Uterus (tissue), 4 donors: ENCODE data around the gene PLP2. TPM values are rescaled to one million over a fixed set of nuclear protein-coding genes. Genes with fewer than 3 reads are reported as not detected.

Experiments used
- DNase-seq, 2 donors: peaks; one replicate each; pipeline ENCODE4 v3.0.0-alpha.2; 2019 to 2020
- H3K27ac ChIP-seq, 2 donors: fragments of 200-600 bp; sonication (generic); 1 replicate in 1 of 2; 2 replicates in 1 of 2; pipeline ENCODE4 v1.5.1; 2016 to 2018
- H3K27me3 ChIP-seq, 2 donors: fragments of 200-600 bp; sonication (generic); one replicate each; pipeline ENCODE4 v1.5.1; 2018 to 2019; ENCODE audit warnings: control low read depth in 1 of 2
- H3K36me3 ChIP-seq, 2 donors: fragments of 200-600 bp; sonication (generic); one replicate each; pipeline ENCODE4 v1.5.1; 2019; ENCODE audit warnings: control low read depth in 1 of 2
- H3K4me1 ChIP-seq, 2 donors: fragments of 200-600 bp; sonication (generic); one replicate each; pipeline ENCODE4 v1.5.1; 2018 to 2019; ENCODE audit warnings: control low read depth in 1 of 2
- H3K4me3 ChIP-seq, 2 donors: fragments of 200-600 bp; sonication (generic); 1 replicate in 1 of 2; 2 replicates in 1 of 2; pipeline ENCODE4 v1.5.1; 2018 to 2019; ENCODE audit warnings: mild to moderate bottlenecking in 1 of 2
- H3K9me3 ChIP-seq, 2 donors: fragments of 200-600 bp; sonication (generic); one replicate each; pipeline ENCODE4 v1.5.1; 2019; ENCODE audit warnings: control low read depth in 1 of 2
- POLR2A ChIP-seq, 2 donors: fragments of 450-650 bp; IDR thresholded peaks; one replicate each; pipeline ENCODE4 v1.6.1; 2016; ENCODE audit warnings: antibody characterized with exemption in 2 of 2, mild to moderate bottlenecking in 1 of 2, moderate library complexity in 1 of 2
- intact Hi-C: fragments of 100-400 bp; cut with DNase I; formaldehyde crosslinking; loops from one replicate; pipeline ENCODE4 v1.15.1; 2023; ENCODE audit warnings: low total_unique reads
- total RNA-seq, 4 donors: library from RNA; depleted of rRNA in 3 of 4; stranded (reverse); fragments of >200 nt in 3 of 4; gene quantifications; one replicate each; pipeline versions ENCODE4 v1.1.0 to v1.2.4, GENCODE V29; 2014 to 2023
- TF ChIP-seq, protein P1 (sequence below), 4 experiments: fragments of 200-600 bp in 2 of 4; fragments of 450-650 bp in 2 of 4; sonication (generic) in 2 of 4; IDR thresholded peaks; one replicate each; pipeline ENCODE4 v1.5.1; 2016 to 2019; ENCODE audit warnings: antibody characterized with exemption in 4 of 4, mild to moderate bottlenecking in 2 of 4, moderate library complexity in 1 of 4
- donor health status: DM: yes; HTN: yes; CAD: no.

Gene PLP2
- total RNA-seq, 4 donors from 2014 or later, result 2.6 to 171 (median 23.3) TPM

- intact Hi-C loops, result no loop called here
- H3K4me3 ChIP-seq, result no peak overlapping the region
- H3K9me3 ChIP-seq, result no peaks in the 10 kb centered on the region
- no peak for TF ChIP-seq POLR2A (IDR thresholded peaks at IDR 0.05)
- TF ChIP-seq, protein P1, sequence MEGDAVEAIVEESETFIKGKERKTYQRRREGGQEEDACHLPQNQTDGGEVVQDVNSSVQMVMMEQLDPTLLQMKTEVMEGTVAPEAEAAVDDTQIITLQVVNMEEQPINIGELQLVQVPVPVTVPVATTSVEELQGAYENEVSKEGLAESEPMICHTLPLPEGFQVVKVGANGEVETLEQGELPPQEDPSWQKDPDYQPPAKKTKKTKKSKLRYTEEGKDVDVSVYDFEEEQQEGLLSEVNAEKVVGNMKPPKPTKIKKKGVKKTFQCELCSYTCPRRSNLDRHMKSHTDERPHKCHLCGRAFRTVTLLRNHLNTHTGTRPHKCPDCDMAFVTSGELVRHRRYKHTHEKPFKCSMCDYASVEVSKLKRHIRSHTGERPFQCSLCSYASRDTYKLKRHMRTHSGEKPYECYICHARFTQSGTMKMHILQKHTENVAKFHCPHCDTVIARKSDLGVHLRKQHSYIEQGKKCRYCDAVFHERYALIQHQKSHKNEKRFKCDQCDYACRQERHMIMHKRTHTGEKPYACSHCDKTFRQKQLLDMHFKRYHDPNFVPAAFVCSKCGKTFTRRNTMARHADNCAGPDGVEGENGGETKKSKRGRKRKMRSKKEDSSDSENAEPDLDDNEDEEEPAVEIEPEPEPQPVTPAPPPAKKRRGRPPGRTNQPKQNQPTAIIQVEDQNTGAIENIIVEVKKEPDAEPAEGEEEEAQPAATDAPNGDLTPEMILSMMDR (IDR thresholded peaks at IDR 0.05), result no peak
- no peaks in the 10 kb centered on the region for H3K36me3 ChIP-seq
- no peaks in the 10 kb centered on the region for H3K4me1 ChIP-seq
- H3K27me3 ChIP-seq, result no peaks in the 10 kb centered on the region
- DNase-seq, result no peak
- no peak overlapping the region for H3K27ac ChIP-seq
Measured at GRCh38 chrX:49212209-49212608, 40.5 kb downstream of the PLP2 start.

DNA sequence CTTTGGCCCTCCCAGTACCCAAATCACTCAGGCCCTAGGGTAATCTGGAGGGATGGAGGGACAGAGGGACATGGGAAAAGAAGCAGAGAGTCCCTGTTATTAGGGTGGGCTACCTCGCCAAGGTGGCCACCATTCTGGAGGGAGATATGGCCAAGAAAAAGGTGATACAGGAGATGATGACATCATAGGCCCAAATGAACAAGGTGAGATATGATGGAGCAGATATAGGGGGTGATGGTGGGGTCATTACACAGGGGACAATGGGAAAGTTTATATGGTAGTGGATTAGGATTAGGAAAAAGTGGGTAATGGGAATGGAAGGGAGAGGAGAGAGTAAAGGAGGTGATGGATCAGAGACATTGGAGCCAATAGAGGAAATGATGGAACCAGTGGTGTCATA is 41.2 kb downstream of the PLP2 start:
- DNase-seq, result no peak
- TF ChIP-seq POLR2A (IDR thresholded peaks at IDR 0.05), result no peak
- TF ChIP-seq, protein P1 (IDR thresholded peaks at IDR 0.05), result no peak
- H3K27ac ChIP-seq, result no peak overlapping the region
- no peaks in the 10 kb centered on the region for H3K4me1 ChIP-seq
- intact Hi-C loops, result no loop called here
- no peaks in the 10 kb centered on the region for H3K36me3 ChIP-seq
- no peaks in the 10 kb centered on the region for H3K27me3 ChIP-seq
- no peak overlapping the region for H3K4me3 ChIP-seq
- no peaks in the 10 kb centered on the region for H3K9me3 ChIP-seq

DNA sequence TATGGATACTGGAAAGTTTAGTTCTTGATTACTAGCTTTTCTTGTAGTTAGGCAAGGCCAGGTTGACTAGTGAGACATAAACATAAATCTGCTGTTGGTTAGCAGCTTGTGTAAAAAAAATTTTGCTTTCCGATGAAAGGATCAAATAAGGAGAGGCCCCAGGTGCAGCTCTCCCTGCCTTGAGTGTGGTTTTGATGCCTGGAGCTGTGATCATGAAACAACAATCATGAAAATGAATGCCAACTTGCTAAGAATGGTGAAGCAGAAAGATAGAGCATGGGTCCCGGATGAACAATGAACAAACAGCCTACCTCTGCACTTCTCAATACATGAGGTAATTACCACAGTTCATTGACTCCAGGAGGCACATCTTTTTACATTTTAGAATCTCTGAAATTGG is 42.7 kb downstream of the PLP2 start:
- Histone ChIP-seq H3K4me3 (no peak overlapping the region), H3K9me3 (no peaks in the 10 kb centered on the region), H3K27ac (no peak overlapping the region), H3K27me3 (no peaks in the 10 kb centered on the region), H3K4me1 (no peaks in the 10 kb centered on the region), H3K36me3 (no peaks in the 10 kb centered on the region)
- intact Hi-C loops, result no loop called here
- TF ChIP-seq POLR2A (IDR thresholded peaks at IDR 0.05), result no peak
- TF ChIP-seq, protein P1 (IDR thresholded peaks at IDR 0.05), result no peak
- DNase-seq, result no peak

- TF ChIP-seq, protein P1 (IDR thresholded peaks at IDR 0.05), result no peak
- TF ChIP-seq POLR2A (IDR thresholded peaks at IDR 0.05), result no peak
- H3K27ac ChIP-seq, result no peak overlapping the region
- DNase-seq, result no peak
- H3K4me3 ChIP-seq, result no peak overlapping the region
- intact Hi-C loops, result no loop called here
- no peaks in the 10 kb centered on the region for H3K27me3 ChIP-seq
- H3K36me3 ChIP-seq, result no peaks in the 10 kb centered on the region
- H3K9me3 ChIP-seq, result no peaks in the 10 kb centered on the region
- no peaks in the 10 kb centered on the region for H3K4me1 ChIP-seq
Measured at GRCh38 chrX:49214996-49215526, 43.4 kb downstream of the PLP2 start.

GRCh38 chrX:49220100-49220499 is 48.4 kb downstream of the PLP2 start:
- Histone ChIP-seq H3K4me1 (no peaks in the 10 kb centered on the region), H3K27me3 (no peaks in the 10 kb centered on the region), H3K4me3 (no peak overlapping the region), H3K36me3 (no peaks in the 10 kb centered on the region), H3K9me3 (no peaks in the 10 kb centered on the region), H3K27ac (no peak overlapping the region)
- TF ChIP-seq, protein P1 (IDR thresholded peaks at IDR 0.05), result no peak
- no peak for TF ChIP-seq POLR2A (IDR thresholded peaks at IDR 0.05)
- intact Hi-C loops, result no loop called here
- no peak for DNase-seq
